Kidney epithelial cell (primary cell): Measurements from ENCODE around the gene ANKRD61. TPM values are rescaled to one million over a fixed set of nuclear protein-coding genes. Genes with fewer than 3 reads are reported as not detected.
A peak's percentile ranks its signal among the peaks of the same experiment; 100 is the strongest.
"Not testable (repeated sequence)": the region's sequence is repeated elsewhere in the genome, so short reads cannot be mapped to it uniquely, and the experiment has no call there.

ENCODE experiments used
- DNase-seq: peaks from one replicate; pipeline ENCODE4 v3.0.0-alpha.2; 2010; ENCODE audit warnings: low read depth
- H3K27me3 ChIP-seq: 2 replicates; pipeline ENCODE4 v1.6.0; 2011; ENCODE audit warnings: low read length; ENCODE audit not compliant: control insufficient read depth, insufficient read depth
- H3K36me3 ChIP-seq: 2 replicates; pipeline ENCODE4 v1.5.1; 2011; ENCODE audit warnings: low read length; ENCODE audit not compliant: control insufficient read depth, insufficient read depth
- H3K4me3 ChIP-seq: 2 replicates; pipeline ENCODE4 v1.5.1; 2011; ENCODE audit warnings: low read depth, mild to moderate bottlenecking, control low read depth, low read length
- total RNA-seq: library from RNA; depleted of rRNA; stranded (reverse); fragments of >200 nt; gene quantifications from 2 replicates; pipeline ENCODE4 v1.2.3, GENCODE V29; 2015
- TF ChIP-seq, protein P1 (sequence below): IDR thresholded peaks from 2 replicates; pipeline ENCODE4 v1.5.1; 2011; ENCODE audit warnings: mild to moderate bottlenecking, moderate library complexity, low read length, control low read depth, inconsistent platforms; ENCODE audit not compliant: insufficient read depth, poor library complexity, severe bottlenecking

Gene ANKRD61
- total RNA-seq, 1 donor from 2014 or later = not detected

DNA sequence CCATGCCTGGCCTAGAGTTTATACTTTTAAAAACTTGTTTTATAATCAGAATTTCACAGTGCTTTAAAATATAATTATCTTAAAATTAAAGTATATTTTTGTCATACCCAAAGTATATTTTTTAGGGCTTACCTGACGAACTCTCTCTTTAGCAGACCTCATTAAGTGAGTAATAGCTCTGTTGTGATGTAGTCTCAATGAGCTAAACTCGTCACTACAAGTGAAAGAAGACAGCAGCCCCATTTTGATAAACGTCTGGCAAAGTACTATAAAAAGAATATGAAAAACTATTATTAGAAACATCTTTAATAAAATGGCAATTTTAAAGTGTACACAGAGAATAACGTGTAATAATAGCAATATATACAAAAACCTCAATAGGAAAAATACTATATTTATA, 18.6 kb downstream of the ANKRD61 start:
- no peaks in the 10 kb centered on the region for H3K27me3 ChIP-seq
- TF ChIP-seq, protein P1, sequence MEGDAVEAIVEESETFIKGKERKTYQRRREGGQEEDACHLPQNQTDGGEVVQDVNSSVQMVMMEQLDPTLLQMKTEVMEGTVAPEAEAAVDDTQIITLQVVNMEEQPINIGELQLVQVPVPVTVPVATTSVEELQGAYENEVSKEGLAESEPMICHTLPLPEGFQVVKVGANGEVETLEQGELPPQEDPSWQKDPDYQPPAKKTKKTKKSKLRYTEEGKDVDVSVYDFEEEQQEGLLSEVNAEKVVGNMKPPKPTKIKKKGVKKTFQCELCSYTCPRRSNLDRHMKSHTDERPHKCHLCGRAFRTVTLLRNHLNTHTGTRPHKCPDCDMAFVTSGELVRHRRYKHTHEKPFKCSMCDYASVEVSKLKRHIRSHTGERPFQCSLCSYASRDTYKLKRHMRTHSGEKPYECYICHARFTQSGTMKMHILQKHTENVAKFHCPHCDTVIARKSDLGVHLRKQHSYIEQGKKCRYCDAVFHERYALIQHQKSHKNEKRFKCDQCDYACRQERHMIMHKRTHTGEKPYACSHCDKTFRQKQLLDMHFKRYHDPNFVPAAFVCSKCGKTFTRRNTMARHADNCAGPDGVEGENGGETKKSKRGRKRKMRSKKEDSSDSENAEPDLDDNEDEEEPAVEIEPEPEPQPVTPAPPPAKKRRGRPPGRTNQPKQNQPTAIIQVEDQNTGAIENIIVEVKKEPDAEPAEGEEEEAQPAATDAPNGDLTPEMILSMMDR = no peak
- DNase-seq = no peak
- no peak overlapping the region for H3K4me3 ChIP-seq
- no peaks in the 10 kb centered on the region for H3K36me3 ChIP-seq

DNA sequence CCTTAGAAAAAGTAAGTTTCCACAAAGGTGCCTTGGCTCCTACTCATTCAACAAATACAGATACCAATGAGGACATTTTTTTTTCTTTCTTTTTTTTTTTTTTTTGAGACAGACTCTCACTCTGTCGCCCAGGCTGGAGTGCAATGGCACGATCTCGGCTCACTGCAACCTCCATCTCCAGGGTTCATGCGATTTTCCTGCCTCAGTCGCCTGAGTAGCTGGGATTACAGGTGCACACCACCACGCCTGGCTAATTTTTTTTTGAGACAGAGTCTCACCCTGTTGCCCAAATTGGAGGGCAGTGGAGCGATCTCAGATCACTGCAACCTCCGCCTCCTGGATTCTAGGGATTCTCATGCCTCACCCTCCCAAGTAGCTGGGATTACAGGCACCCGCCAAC, 20.0 kb downstream of the ANKRD61 start:
- not testable (repeated sequence) for H3K4me3 ChIP-seq, H3K36me3 ChIP-seq, DNase-seq, H3K27me3 ChIP-seq

- H3K27me3 ChIP-seq = no peaks in the 10 kb centered on the region
- TF ChIP-seq, protein P1 = no peak
- no peaks in the 10 kb centered on the region for H3K36me3 ChIP-seq
- no peak for DNase-seq
- H3K4me3 ChIP-seq = no peak overlapping the region
These were observed 25.4 kb downstream of the ANKRD61 start for GRCh38 chr7:6056616-6057015.

DNA sequence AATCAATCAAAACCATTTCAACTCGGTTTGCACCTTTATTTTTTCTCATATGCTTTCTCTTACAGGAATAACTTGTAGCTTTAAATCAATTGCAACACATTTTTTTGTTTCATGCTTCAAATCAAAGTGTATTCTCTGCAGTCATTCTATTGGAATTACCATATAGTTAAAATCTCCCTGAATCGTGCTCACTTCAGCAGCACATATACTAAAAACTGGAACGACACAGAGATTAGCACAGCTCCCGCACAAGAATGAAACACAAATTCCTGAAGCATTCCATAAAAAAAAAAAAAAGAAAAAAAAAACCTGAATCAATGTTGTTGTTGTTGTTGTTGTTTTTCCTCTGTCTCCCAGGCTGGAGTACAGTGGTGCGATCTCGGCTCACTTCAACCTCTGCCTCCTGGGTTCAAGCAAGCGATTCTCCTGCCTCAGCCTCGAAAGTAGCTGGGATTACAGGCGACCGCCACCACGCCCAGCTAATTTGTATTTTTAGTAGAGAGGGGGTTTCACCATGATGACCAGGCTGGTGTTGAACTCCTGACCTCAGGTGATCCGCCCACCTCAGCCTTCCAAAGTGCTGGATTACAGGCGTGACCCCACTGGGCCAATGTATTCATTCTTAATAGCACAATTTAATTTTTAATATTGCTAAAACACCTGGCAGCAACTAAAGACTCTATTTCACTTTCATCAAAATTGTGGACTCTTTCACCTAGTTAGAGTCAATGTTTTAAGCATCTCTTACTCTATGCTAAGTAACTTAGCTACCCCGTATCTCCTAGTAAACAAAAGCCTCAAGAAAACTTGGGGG, 26.3 kb downstream of the ANKRD61 start:
- Histone ChIP-seq H3K27me3 (no peaks in the 10 kb centered on the region), H3K4me3 (peak overlapping the region; percentile 86), H3K36me3 (no peaks in the 10 kb centered on the region)
- TF ChIP-seq, protein P1 = no peak
- DNase-seq = no peak

- not testable (repeated sequence) for DNase-seq, H3K27me3 ChIP-seq, H3K36me3 ChIP-seq, H3K4me3 ChIP-seq
These were observed 28.8 kb downstream of the ANKRD61 start for GRCh38 chr7:6059941-6060340.

DNA sequence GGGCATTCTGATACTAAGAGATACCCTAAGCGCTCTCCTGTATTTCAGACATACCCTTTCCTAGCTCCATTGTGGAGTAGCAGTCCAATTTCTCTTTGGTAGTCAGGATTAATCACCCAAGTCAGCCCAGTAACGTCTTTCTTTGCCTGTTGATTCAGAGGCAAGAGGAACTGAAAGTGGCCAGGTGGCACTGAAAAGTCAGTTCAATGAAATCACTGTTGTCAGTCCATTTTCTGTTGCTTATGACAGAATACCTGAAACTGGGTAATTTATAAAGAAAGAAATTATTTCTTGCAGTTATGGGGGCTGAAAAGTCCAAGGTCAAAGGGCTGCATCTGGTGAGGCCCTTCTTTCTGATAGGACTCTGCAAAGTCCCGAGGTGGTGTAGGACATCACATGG, 40.2 kb downstream of the ANKRD61 start:
- TF ChIP-seq, protein P1 = no peak
- no peak overlapping the region for H3K4me3 ChIP-seq
- H3K36me3 ChIP-seq = no peaks in the 10 kb centered on the region
- no peaks in the 10 kb centered on the region for H3K27me3 ChIP-seq
- no peak for DNase-seq
